ENCODE measurements around the gene GPD1. TPM values are rescaled to one million over a fixed set of nuclear protein-coding genes. Genes with fewer than 3 reads are reported as not detected.

Gene GPD1
- total RNA-seq, 1 experiment from 2014 or later = 1.6 TPM

DNA sequence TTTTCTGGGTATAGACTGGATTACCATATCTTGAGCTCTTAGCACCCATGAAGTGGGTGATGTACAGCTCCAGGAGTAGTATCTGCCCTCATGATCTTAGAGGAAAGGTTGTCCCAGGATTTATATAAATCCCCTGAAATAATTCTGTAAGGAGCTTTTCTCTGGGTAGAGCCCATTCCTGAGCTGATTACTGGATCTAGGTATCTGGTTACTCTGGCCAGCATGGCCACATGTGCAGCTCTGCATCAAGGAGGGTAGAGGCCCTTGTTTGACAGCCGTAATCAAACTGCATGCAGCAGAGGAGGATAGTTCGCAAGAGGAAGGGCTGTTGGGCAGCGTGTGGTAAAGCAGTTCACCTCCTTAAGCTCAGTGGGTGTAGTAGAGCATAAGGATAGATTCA lies 16.7 kb downstream of the GPD1 start:
- POLR2A ChIA-PET = no interaction called here
- Histone ChIP-seq H3K27me3 (ENCODE audit: insufficient read depth, low read length) (no peaks in the 10 kb centered on the region), H3K27ac (ENCODE audit: low read depth, low read length) (no peak overlapping the region), H3K9ac (ENCODE audit: low read length) (no peak overlapping the region), H3K36me3 (ENCODE audit: control insufficient read depth in 1 of 2, insufficient read depth in 2 of 2, low read length in 2 of 2) (peaks cover 0 to 13% of the 10 kb centered on the region in 2 experiments; a peak in 2 of 4 replicates), H3K79me2 (ENCODE audit: insufficient read depth, low read length) (peaks cover 32% of the 10 kb centered on the region), H3K4me1 (ENCODE audit: control insufficient read depth in 1 of 2, insufficient read depth in 2 of 2, low read length in 2 of 2) (no peaks in the 10 kb centered on the region), H3K9me2 (ENCODE audit: insufficient read depth) (no peaks in the 10 kb centered on the region), H3K9me3 (ENCODE audit: control insufficient read depth in 1 of 2, insufficient read depth in 1 of 2, low read depth in 1 of 2, low read length in 2 of 2) (no peaks in the 10 kb centered on the region), H3K4me2 (ENCODE audit: low read length) (no peak overlapping the region), H3K4me3 (replicated peaks in 1 of 2; ENCODE audit: low read depth in 1 of 2, low read length in 2 of 2) (no peak overlapping the region), H4K20me1 (ENCODE audit: insufficient read depth) (no peaks in the 10 kb centered on the region), H2AFZ (ENCODE audit: low read depth, low read length, poor library complexity, severe bottlenecking) (no peak overlapping the region)
- no TSS peak for BruUV-seq (replicated peaks)
- TF ChIP-seq POLR2A (IDR thresholded peaks at IDR 0.05; ENCODE audit: borderline replicate concordance, extremely low read depth, insufficient read depth, insufficient read length) (no peak), ZFX (IDR thresholded peaks at IDR 0.05) (no peak), EZH2 (IDR thresholded peaks at IDR 0.05) (no peak), ELF1 (IDR thresholded peaks at IDR 0.05; ENCODE audit: borderline replicate concordance, low read depth) (no peak), FOSL1 (IDR thresholded peaks at IDR 0.05; ENCODE audit: low read depth) (no peak), CEBPB (IDR thresholded peaks at IDR 0.05; ENCODE audit: low read depth) (no peak), YY1 (IDR thresholded peaks at IDR 0.05; ENCODE audit: extremely low read depth, insufficient replicate concordance, low read depth, low read length) (no peak)
- TF ChIP-seq, protein P1, sequence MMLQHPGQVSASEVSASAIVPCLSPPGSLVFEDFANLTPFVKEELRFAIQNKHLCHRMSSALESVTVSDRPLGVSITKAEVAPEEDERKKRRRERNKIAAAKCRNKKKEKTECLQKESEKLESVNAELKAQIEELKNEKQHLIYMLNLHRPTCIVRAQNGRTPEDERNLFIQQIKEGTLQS (IDR thresholded peaks at IDR 0.05) = no peak
- TF ChIP-seq, protein P2, sequence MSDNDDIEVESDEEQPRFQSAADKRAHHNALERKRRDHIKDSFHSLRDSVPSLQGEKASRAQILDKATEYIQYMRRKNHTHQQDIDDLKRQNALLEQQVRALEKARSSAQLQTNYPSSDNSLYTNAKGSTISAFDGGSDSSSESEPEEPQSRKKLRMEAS (IDR thresholded peaks at IDR 0.05) = no peak
- TF ChIP-seq, protein P3, sequence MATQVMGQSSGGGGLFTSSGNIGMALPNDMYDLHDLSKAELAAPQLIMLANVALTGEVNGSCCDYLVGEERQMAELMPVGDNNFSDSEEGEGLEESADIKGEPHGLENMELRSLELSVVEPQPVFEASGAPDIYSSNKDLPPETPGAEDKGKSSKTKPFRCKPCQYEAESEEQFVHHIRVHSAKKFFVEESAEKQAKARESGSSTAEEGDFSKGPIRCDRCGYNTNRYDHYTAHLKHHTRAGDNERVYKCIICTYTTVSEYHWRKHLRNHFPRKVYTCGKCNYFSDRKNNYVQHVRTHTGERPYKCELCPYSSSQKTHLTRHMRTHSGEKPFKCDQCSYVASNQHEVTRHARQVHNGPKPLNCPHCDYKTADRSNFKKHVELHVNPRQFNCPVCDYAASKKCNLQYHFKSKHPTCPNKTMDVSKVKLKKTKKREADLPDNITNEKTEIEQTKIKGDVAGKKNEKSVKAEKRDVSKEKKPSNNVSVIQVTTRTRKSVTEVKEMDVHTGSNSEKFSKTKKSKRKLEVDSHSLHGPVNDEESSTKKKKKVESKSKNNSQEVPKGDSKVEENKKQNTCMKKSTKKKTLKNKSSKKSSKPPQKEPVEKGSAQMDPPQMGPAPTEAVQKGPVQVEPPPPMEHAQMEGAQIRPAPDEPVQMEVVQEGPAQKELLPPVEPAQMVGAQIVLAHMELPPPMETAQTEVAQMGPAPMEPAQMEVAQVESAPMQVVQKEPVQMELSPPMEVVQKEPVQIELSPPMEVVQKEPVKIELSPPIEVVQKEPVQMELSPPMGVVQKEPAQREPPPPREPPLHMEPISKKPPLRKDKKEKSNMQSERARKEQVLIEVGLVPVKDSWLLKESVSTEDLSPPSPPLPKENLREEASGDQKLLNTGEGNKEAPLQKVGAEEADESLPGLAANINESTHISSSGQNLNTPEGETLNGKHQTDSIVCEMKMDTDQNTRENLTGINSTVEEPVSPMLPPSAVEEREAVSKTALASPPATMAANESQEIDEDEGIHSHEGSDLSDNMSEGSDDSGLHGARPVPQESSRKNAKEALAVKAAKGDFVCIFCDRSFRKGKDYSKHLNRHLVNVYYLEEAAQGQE (IDR thresholded peaks at IDR 0.05; ENCODE audit: low read depth) = no peak
- no peak for ATAC-seq
- CTCF ChIA-PET = interaction anchor here (1.6 kb wide), 1 partner anchor 9 kb away, joined by 4 read pairs; the partner anchor contains the start of gene COX14
- RAD21 ChIA-PET (ENCODE audit: low non-redundant PET in 1 of 2, low total read pairs in 2 of 2, uncharacterized antibody in 2 of 2, unreplicated experiment in 2 of 2) = no interaction called here
- intact Hi-C loops (cut with micrococcal nuclease) = no loop called here
- DNase-seq (ENCODE audit: low read depth, low spot score) = no peak

Measured in HCT116 (cell line).